ENCODE data around the gene C5orf58. TPM values are rescaled to one million over a fixed set of nuclear protein-coding genes. Genes with fewer than 3 reads are reported as not detected.

The C5orf58 gene
- total and polyA plus RNA-seq, 9 donors, result 0.36 TPM; not detected in 8

DNA sequence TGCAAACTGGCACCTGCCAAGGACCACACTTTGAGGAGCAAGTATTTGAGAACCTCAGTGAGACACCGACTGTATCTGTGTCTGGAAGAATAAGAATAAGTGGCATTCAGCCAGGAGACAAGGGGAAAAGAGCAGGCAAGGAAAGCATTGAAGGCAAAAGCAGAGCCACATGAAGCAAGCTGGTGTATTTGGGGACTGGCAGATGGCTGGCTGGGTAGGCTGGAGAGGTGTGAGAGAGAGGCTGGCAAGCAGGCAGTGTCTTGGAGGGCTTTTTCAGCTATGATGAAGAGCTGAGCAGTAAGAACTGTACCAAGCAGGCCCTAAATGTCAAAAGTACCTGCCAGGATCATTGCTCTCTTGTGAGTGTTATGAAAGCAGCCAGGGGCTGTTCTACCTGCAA, 14.1 kb upstream of the C5orf58 start:
- TF ChIP-seq POLR2A (IDR thresholded peaks at IDR 0.05) (no peak), EP300 (IDR thresholded peaks at IDR 0.05) (no peak)
- TF ChIP-seq, protein P1, sequence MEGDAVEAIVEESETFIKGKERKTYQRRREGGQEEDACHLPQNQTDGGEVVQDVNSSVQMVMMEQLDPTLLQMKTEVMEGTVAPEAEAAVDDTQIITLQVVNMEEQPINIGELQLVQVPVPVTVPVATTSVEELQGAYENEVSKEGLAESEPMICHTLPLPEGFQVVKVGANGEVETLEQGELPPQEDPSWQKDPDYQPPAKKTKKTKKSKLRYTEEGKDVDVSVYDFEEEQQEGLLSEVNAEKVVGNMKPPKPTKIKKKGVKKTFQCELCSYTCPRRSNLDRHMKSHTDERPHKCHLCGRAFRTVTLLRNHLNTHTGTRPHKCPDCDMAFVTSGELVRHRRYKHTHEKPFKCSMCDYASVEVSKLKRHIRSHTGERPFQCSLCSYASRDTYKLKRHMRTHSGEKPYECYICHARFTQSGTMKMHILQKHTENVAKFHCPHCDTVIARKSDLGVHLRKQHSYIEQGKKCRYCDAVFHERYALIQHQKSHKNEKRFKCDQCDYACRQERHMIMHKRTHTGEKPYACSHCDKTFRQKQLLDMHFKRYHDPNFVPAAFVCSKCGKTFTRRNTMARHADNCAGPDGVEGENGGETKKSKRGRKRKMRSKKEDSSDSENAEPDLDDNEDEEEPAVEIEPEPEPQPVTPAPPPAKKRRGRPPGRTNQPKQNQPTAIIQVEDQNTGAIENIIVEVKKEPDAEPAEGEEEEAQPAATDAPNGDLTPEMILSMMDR (IDR thresholded peaks at IDR 0.05), result no peak
- no peak overlapping the region for H3K4me3 ChIP-seq
- H3K36me3 ChIP-seq, result no peaks in the 10 kb centered on the region
- no peaks in the 10 kb centered on the region for H3K27me3 ChIP-seq
- DNase-seq, result no peak
- WGBS, 3 donors, result 61 to 83% (median 68%) methylated on average over 1 of the region's 1 CpG
- H3K4me1 ChIP-seq (ENCODE audit: insufficient read depth), result peaks cover 2% of the 10 kb centered on the region
- intact Hi-C loops (cut with DNase I), result no loop called here
- H3K9me3 ChIP-seq, result no peaks in the 10 kb centered on the region
- H3K27ac ChIP-seq, result no peak overlapping the region

DNA sequence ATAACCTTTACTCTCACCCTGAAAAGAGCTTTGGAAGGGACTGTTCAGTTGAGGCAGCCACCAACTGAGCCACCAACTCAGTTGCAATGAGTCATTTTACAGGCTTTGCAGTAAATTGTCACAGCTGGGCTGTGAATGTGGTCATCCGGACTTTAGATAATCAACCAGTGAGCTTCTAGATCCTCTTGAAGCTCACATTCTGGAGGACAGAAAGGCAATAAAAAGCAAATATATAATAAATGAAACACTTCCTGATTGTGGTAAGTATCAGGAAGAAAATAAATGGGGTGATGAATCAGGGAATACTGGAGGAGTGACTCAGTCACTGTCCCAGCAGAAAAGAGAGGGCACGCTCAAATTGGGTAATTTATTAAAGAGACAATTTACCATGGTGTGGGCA, 13.2 kb upstream of the C5orf58 start:
- 83 to 86% (median 83%) methylated on average over 2 of the region's 2 CpGs for WGBS, 3 donors

DNA sequence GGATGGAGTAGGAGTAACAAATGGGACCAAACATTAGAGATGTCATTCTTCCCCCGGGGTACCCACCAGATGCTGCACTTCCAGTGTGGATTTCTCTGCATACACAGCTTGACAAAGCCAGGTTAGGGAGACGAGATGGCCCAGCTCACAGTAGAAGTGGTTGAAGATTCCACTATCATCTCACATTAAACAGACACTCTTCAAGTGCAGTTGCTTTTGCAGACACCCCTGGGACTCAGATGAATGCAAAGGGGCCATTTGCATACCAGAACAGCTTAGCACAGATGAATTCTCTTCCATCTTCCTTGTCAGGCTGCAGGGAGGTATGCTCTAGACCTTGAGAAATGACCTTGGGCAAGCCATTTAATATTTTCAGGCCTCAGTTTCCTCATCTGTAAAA, 12.6 kb upstream of the C5orf58 start:
- intact Hi-C loops (cut with DNase I), result no loop called here
- Histone ChIP-seq H3K9me3 (no peaks in the 10 kb centered on the region), H3K27me3 (no peaks in the 10 kb centered on the region), H3K36me3 (no peaks in the 10 kb centered on the region), H3K27ac (no peak overlapping the region), H3K4me3 (no peak overlapping the region), H3K4me1 (ENCODE audit: insufficient read depth) (peaks cover 2% of the 10 kb centered on the region)
- TF ChIP-seq, protein P1 (IDR thresholded peaks at IDR 0.05), result no peak
- no peak for TF ChIP-seq EP300 (IDR thresholded peaks at IDR 0.05)
- no peak for TF ChIP-seq POLR2A (IDR thresholded peaks at IDR 0.05)
- 83 to 95% (median 93%) methylated on average over 2 of the region's 2 CpGs for WGBS, 3 donors
- no peak for DNase-seq

More for the DNA sequence above, 13.2 kb upstream of the C5orf58 start:
- no peak overlapping the region for H3K27ac ChIP-seq
- H3K9me3 ChIP-seq, result no peaks in the 10 kb centered on the region
- H3K36me3 ChIP-seq, result no peaks in the 10 kb centered on the region
- no peaks in the 10 kb centered on the region for H3K27me3 ChIP-seq
- TF ChIP-seq POLR2A (IDR thresholded peaks at IDR 0.05) (no peak), EP300 (IDR thresholded peaks at IDR 0.05) (no peak)
- TF ChIP-seq, protein P1 (IDR thresholded peaks at IDR 0.05), result no peak
- H3K4me1 ChIP-seq (ENCODE audit: insufficient read depth), result peaks cover 2% of the 10 kb centered on the region
- DNase-seq, result no peak
- no peak overlapping the region for H3K4me3 ChIP-seq
- intact Hi-C loops (cut with DNase I), result no loop called here

DNA sequence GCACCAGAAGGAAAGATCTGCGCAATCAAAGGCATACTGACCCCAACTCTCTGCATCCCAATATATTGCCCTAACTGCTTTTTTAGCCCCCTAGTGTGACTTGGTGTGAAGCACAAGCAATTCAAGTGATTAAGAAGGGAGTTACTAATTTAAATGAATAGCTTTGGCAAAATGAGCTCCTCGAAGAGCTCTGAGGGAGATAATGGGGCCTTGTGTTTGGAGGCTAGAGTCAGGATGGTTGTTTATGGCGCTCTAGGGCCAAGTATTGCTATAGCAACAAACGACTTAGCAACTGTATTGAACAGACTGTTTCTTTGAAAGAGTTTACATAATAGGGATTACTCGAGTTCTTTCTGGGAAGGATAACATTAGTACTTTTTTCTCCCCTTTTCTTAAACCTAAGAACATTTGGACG, 11.5 kb upstream of the C5orf58 start:
- Histone ChIP-seq H3K36me3 (no peaks in the 10 kb centered on the region), H3K9me3 (no peaks in the 10 kb centered on the region), H3K27ac (no peak overlapping the region), H3K4me3 (no peak overlapping the region), H3K27me3 (no peaks in the 10 kb centered on the region), H3K4me1 (ENCODE audit: insufficient read depth) (peaks cover 6% of the 10 kb centered on the region)
- WGBS, 3 donors, result 25 to 38% (median 33%) methylated on average over 6 of the region's 6 CpGs
- intact Hi-C loops (cut with DNase I), result no loop called here
- TF ChIP-seq POLR2A (IDR thresholded peaks at IDR 0.05) (no peak), EP300 (IDR thresholded peaks at IDR 0.05) (no peak)
- TF ChIP-seq, protein P1 (IDR thresholded peaks at IDR 0.05), result no peak
- DNase-seq, result peak in 1 of 5 donors; percentile 40
